HG02840 (cell line): ENCODE data around the gene FEM1A.
"Not testable (repeated sequence)": the region's sequence is repeated elsewhere in the genome, so short reads cannot be mapped to it uniquely, and the experiment has no call there.

Experiments used
- ATAC-seq: cut with Tn5 transposase; IDR thresholded peaks from one replicate; pipeline ENCODE4 v1.9.1; 2021; ENCODE audit warnings: mild to moderate bottlenecking, moderate library complexity, moderate number of reproducible peaks; ENCODE audit not compliant: unreplicated experiment, low FRiP score

Gene FEM1A

DNA sequence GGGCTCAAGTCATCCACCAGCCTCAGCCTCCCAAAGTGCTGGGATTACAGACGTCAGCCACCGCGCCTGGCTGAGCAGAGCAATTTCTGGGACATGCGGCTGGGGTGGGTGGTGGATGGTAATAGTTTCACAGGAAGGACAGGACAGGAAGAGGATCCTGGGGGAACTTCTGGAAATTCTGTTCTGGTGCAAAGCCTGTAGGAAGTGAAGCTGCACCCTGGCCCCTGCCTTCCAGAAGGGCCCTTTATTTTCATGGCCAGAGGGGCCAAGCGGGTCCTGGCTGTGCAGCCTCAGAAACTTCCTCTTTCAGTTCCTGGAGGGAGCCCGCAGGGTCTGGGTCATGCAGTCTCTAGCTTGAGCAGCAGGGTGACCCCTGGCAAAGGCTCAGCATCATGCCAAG lies 15.7 kb downstream of the FEM1A start:
- ATAC-seq, result no peak

DNA sequence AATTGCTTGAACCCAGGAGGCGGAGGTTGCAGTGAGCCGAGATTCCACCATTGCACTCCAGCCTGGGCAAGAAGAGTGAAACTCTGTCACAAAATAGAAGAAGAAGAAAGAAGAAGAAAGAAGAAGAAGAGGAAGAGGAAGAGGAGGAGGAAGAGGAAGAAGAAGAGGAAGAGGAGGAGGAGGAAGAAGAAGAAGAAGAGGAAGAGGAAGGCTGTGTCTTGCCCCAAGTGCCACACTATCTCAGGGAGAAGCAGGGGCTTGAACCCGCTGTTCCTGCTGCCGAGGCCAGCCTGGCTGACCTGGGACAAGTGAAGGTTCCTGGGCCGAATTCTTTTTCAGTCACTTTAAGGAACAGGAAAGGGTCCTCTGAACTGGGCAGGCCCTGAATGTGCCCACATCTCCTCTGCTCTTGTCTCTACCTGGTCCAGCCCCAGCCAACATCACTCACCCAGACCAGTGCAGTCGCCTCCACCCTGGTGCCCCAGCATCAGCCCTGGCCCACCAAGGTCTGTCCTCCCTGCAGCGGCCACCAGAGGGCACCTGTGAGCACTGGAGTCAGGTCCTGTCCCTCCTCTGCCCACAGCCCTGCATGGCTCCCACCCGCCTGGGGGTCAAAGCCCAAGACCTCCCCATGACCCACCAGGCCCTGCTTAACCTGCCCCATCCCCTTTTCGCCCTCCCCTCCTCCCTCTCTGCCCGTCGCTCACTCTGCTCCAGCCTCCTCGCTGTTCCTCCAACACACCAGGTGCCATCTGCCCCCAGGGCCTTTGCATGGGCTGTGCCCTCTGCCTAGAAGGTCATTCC lies 20.0 kb downstream of the FEM1A start:
- ATAC-seq, result no peak

DNA sequence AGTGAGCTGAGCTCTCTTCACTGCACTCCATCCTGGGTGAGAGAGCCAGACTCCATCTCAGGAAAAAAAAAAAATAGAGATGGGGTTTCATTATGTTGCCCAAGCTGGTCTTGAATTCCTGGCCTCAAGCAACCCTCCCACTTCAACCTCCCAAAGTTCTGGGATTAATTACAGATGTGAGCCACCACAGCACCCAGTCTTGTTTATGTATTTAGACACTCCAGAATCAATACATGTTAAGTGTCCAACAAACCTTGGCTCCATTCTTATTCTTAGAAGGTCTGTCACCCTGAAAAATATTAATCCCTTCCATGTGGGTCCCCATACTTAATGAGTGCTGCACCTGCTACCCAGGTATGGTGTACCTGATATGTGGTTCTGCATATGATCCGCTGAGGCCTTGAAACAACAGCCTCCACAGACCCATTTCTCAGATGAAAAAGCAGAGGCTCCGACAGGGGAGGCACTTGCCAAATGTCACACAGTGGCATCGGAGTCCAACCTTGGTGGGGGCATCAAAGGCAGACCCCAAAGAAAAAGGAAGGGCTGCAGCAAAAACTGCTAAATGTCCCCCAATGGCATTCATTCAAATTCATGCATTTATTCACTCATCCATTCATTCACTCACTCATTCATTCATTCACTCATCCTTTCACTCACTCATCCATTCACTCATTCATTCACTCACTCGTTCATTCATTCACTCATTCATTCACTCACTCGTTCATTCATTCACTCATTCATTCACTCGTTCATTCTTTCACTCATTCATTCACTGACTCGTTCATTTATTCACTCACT lies 23.3 kb downstream of the FEM1A start:
- no peak for ATAC-seq

DNA sequence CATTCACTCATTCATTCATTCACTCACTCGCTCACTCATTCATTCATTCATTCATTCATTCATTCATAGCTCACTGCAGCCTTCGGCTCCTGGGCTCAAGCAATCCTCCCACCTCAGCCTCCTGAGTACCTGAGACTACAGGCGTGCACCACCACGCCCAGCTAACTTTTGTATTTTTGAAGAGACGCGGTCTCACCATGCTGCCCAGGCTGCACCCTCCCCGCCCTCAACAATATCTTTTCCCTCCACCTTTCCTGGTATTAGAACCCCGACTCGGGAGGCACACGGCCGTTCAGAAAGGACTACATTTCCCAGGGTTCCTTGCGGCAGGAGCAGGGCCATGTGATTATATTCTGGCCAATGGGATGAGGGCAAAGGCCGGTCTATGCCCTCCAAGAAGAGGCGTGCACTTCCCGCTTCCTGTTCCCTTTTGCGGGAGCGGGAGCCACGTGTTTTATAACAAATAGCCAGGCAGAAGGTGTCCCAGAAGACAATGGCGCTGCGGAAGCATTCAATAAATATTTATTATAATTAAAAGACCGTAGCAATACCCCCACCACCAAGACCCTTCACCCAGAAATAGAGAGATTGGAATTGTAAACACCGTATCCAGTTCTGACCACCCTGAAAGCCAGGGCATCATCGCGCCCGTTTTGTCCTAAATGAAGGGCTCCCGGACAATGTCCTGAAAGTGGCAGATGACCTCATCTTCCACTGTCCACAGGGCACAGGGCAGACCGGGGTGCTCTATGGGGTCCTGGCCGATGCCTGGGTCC lies 24.1 kb downstream of the FEM1A start:
- ATAC-seq, result no peak

DNA sequence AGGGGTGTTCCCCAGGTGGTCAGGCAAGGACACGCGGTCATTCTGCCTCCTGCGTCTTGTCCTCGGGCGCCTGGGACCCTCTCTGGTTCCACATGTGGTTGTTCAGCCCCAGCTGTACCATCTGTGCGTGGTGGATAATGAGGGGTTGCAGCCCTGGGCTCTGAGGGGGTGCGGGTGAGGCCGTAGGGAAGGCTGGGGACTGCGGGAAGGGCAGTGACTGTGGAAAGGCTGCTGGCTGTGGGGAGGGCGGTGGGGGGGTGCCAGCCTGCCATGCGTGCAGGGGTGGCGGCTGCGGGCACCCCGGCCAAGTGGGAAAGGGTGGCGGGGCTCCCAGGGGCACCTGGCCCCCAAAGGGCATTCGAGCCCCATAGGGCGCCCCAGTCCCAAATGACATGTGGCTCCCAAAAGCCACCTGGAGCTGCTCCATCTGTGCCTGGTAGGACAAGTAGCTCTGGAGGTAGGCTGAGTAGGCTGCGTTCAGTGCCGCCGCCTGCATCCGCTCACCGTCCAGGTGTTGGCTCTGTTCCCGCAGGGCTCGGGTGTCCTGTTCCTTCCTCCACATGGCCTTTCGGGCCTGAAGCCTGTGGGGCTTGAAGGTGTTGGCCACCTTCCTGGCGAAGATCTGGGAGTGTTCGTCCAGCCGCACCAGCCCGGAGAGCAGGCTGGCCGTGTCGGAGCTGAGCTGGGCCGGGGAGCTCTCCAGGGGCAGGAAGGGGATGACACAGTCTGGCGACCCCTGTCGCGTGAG lies 24.8 kb downstream of the FEM1A start:
- ATAC-seq, result no peak

DNA sequence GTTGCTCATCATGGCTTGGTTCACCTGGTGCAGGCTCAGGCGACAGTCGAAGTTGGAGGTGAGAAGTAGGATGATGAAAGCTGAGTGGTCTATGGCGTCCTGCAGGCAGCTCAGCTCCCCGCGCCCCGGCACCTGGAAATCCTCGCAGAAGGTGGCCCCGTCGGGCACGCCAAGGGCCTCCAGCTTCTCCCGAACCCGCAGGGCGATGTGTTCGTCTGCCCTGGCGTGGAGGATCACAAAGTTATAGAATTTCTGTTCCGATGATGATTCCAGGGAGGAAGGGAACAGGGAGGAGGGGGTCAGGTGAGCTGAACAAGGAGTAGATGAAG lies 25.4 kb downstream of the FEM1A start:
- ATAC-seq, result no peak

DNA sequence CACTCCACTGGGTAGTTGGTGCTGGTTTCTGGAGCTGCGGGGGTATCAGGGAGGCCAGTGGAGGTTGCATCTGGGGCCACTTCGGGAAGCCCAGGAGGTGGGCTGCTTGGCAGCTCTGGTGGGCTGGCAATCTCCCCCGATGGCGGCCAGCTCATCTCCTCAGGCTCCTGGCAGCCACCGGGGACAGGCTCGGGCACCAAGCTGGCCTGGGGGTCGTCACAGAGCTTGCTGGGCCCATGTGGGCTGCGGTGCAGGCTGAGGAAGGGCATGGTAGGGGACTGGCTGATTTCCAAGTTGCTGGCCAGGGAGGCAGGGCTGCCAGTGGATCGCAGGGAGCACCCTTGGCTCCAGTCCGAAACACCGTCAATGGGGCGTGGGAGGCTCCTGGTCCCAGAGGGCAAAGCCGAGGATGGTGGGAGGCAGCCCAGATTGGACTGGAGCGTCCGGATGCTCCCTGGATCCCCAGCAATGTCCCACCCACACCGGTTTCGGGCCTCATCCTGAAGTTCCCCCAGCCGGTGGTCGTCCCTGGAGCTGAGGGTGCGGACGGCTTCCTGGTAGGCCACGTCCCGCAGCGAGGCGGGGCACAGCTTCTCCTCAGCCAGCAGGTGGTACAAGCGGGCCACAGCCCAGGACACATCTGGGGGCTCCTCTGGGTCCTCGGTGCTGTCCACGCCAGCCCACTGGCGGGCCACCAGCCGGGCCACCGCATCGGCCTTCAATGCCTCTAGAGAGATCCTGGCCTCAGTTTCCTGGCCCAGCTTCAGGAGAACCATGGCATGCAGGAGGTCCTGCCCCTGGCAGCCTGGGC lies 26.1 kb downstream of the FEM1A start:
- no peak for ATAC-seq

DNA sequence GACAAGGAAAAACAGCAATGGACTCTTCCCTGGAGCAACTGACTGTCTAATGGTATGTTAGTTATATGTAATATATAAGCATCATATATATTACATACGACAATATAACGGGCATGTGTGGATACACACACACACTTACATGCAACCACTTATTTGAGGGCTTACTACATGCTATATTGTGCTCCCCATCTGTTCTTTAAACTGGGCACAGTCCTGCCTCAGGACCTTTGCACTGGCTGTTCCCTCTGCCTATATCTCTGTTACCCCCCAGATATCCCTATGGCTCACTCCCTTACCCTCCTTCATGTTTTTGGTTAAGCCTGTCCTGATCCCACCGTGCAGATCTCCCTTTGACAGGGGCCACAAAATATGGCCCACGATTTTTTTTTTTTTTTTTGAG lies 29.7 kb downstream of the FEM1A start:
- ATAC-seq, result no peak

DNA sequence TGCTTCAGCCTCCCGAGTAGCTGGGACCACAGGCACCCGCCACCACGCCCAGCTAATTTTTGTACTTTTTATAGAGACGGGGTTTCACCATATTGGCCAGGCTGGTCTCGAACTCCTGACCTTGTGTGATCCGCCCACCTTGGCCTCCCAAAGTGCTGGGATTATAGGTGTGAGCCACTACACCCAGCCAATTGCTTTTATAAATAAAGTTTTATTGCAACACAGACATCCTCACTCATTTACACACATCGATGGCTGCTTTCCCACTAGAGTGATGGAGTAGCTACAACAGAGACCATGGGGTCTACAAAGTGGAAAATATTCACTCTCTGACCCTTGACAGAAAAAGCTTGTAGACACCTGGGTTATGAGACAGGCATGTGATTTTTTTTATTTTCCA lies 30.8 kb downstream of the FEM1A start:
- not testable (repeated sequence) for ATAC-seq

DNA sequence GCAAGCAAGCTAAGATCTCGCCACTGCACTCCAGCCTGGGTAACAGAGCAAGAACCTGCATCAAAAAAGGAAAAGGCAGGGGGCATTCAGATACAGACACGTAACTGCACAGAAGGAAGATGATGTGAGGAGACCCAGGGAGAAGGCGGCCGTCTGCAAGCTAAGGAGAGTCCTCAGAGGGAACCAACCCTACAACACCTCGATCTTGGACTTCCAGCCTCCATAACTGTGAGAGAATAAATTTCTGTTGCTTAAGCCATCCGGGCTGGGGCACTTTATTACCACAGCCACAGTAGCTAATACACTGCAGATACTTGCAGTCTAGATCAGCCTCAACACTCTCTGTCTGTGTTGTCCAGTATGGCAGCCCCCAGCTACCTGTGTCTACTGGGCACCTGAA lies 32.0 kb downstream of the FEM1A start:
- ATAC-seq, result no peak

DNA sequence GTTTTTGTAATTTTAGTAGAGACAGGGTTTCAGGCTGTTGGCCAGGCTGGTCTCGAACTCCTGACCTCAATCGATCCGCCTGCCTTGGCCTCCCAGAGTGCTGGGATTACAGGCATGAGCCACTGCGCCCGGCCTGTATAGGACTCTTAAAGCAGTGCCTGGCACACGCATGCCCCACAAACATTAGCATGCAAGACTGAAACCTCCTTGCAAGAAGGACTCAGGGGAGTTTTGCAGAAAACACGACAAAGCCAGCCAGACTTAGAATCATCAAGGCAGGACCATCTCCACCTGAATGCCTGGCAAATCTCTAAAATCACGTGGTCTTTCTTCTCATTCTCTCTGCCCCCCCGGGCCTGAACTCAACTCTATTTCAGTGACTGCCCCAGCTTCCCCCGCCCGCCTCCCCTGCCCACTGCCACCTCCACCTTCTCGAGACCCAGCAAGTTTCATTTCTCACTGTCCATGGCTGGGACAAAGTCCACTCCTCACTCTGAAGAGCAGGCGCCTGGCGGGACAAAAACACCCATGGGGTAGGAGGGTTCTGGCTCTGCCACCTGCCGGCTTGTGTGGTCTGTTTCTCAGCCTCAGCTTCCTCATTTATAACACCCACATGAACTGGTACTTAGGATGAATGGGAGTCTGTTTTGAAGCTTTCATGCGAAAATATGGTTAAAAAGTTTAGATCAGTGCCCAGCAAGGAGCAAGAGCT lies 37.6 kb downstream of the FEM1A start:
- ATAC-seq, result no peak

DNA sequence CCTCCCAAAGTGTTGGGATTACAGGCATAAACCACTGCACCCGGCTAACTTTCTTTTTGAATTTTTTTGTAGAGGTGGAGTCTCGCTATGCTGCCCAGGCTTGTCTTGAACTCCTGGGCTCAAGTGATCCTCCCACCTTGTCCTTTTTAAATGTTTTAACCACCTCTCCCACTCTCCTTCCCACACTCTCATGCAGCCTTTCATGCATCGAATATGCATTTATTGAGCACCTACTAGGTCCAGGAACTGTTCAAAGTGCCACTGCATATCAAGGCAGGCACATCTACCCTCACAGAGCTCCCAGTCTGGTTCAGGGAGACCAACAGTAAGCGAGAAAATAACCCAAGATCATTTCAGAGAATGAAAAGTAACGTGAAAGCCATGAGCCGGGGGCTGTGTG lies 38.8 kb downstream of the FEM1A start:
- no peak for ATAC-seq

DNA sequence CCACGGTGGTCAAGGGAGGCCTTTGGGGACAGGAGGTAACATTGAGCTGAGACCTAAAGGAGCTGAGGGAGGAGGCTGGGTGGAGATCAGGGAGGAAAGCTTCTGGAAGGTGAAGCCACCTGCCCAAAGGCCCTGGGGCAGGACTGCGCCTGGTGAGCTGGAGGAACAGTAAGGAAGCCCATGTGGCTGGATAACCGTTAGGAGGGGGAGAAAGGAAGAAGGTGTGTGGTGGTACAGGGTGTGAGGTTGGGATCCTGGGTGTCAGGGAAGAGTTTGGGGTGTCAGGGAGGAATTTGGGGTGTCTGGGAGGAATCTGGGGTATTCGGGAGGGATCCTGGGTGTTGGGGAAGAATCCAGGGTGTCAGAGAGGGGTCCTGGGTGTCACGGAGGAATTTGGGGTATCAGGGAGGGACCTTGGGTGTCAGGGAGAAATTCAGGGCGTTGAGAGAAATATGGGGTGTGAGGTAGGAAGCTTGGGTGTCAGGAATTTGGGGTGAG lies 39.3 kb downstream of the FEM1A start:
- ATAC-seq, result no peak

DNA sequence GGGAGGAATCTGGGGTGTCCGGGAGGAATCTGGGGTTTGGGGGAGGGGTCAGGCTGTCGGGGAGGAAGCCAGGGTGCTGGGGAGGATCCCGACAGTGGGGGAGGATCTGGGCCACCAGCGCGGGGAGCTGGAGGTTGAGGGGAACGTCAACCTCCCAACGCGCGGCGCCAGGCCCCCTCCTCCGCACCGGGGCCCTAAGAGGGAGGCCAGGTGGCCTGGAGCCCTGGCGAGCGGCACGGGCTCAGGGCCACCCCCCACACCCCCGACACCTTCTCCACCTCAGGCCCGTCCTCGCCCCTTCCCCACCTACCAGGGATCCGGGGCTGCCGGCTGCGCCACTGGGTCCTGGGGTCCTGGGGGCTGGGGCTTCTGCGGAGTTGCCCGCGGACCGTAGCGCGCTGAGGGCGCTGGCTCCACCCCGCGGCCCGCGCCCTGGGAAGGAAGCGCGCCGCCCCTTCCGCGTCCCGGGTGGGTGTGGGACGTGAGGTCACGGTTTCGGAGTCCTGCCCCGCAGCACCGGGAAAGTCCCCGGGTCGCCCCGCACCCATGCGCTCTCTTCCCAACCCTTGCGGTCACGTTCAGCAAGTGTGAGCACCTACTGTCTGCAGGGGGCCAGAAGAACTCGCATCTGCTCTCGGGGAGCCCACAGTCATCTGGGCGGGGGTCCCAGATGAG lies 39.9 kb downstream of the FEM1A start, which contains the start of gene TICAM1:
TICAM1 (minus strand) TSS at position 409 of the 675 bp plus-strand sequence. CDS start 13,335 bp downstream, outside the sequence.
- peak; percentile 81 for ATAC-seq

DNA sequence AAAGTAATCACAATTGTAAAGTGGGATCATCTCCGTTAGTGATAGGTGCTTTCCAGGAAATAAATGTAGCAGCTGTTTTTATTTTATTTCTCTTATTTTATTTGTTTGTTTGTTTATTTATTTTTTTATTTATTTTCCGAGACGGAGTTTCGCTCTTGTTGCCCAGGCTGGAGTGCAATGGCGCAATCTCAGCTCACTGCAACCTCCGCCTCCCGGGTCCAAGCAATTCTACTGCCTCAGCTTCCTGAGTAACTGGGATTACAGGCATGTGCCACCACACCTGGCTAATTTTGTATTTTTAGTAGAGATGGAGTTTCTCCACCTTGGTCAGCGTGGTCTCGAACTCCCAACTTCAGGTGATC lies 40.4 kb downstream of the FEM1A start:
- not testable (repeated sequence) for ATAC-seq

DNA sequence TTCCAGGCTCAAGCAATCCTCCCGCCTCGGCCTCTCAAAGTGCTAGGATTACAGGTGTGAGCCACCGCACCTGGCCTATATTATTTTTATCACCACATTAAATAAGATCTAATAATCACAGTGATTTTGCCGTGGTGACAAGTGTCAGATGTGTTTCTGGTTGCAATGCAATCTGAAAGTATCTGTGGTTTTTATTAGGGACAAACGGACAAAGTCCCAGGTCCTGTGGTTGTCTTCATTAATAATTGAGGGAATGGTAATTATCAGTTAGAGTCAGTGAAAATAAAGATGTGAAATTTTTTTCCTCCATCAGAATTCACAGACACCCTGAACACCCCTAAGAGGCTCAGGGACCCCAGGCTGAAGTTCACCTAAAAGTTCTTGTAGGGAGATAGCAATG lies 41.2 kb downstream of the FEM1A start:
- ATAC-seq, result no peak

DNA sequence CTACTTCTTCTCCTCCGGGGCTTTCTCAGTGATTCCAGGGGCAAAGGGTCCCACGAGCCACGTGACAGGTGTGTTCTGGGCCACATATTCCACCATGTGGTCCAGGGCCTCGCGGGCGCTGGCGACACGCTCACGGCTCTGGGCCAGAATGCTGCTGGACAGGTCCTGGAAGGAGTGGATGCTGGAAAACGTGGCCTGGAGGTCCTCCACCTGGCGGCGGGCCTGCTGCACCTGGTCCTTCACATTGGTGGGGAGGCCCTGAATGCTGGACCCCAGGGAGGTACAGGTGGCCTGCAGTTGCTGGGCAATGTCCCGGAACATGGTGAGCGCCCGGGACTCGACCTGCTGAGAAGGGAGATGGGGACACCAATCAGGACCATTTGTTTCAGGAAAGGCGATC lies 47.7 kb downstream of the FEM1A start:
- ATAC-seq, result no peak

DNA sequence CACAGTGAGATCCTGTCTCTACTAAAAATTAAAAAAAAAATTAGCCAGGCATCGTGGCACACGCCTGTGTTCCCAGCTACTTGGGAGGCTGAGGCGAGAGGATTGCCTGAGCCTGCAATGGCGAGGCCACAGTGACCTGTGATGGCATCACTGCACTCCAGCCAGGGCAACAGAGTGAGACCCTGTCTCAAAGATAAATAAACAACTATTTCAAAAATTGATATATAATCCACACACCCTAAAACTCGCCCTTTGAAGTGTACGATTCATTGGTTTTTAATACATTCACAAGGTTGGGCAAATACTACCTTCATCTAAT lies 52.1 kb downstream of the FEM1A start:
- ATAC-seq, result no peak
